Measurements from ENCODE around the gene CHAC1. TPM values are rescaled to one million over a fixed set of nuclear protein-coding genes. Genes with fewer than 3 reads are reported as not detected.

CHAC1 gene, protein sequence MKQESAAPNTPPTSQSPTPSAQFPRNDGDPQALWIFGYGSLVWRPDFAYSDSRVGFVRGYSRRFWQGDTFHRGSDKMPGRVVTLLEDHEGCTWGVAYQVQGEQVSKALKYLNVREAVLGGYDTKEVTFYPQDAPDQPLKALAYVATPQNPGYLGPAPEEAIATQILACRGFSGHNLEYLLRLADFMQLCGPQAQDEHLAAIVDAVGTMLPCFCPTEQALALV
- under 1 TPM in 1 of 3 donors, not detected in 2; 0.77 TPM for polyA plus RNA-seq

DNA sequence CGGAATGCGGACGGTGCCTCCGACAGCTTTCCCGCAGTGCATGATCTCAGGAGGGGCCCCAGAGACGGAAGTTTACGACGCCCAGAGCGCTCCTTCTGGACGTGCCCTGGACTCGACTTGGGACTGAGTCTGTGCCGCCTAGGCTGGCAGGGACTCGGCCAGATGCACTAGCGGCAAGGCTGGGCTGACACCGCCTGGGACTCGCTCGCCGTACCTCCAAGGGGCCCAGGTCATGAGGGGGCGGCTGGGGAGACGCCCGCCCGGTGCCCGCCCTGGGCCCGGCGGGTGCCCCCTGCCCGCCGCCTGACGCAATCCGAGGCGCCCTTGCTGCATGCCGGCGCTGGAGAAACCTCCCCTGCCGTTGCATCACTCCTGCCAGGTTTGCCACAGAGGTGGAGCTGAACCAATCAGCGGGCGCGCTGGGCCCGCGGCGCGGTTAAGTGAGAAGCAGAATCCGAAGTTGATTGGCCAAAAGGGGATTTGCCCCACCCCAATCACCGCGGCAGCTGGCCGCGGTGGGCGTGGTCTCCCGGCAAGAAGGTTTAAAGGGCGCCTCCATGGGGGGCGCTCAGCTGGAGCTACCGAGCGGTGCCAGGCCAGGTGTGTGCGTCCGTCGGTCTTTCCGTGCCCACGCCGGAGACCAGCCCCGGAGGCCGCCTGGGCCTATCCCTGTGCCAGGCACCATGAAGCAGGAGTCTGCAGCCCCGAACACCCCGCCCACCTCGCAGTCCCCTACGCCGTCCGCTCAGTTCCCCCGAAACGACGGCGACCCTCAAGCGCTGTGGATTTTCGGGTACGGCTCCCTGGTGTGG lies at the start of gene CHAC1:
Gene CHAC1 (plus strand): TSS at position 571 of the 812 bp plus-strand sequence. CDS start 113 bp downstream, at position 684.
- H3K27me3 Mint-ChIP-seq (ENCODE audit: low read depth in 3 of 3): peaks cover 6 to 9% (median 9%) of the 10 kb centered on the region in 3 donors
- H3K4me1 Mint-ChIP-seq: peaks cover 17 to 27% of the 10 kb centered on the region in 2 donors
- H3K4me3 Mint-ChIP-seq: peak within 1 kb of the TSS; percentile 88 to 93 (median 91)
- peak; percentile 89 to 93 (median 91) for DNase-seq
- H3K36me3 Mint-ChIP-seq: peaks cover 0 to 4% (median 0%) of the 10 kb centered on the region in 3 donors
- peak within 1 kb of the TSS in 5 of 6 donors; percentile 43 to 80 (median 77) for H3K27ac Mint-ChIP-seq
- H3K9me3 Mint-ChIP-seq: no peaks in the 10 kb centered on the region

DNA sequence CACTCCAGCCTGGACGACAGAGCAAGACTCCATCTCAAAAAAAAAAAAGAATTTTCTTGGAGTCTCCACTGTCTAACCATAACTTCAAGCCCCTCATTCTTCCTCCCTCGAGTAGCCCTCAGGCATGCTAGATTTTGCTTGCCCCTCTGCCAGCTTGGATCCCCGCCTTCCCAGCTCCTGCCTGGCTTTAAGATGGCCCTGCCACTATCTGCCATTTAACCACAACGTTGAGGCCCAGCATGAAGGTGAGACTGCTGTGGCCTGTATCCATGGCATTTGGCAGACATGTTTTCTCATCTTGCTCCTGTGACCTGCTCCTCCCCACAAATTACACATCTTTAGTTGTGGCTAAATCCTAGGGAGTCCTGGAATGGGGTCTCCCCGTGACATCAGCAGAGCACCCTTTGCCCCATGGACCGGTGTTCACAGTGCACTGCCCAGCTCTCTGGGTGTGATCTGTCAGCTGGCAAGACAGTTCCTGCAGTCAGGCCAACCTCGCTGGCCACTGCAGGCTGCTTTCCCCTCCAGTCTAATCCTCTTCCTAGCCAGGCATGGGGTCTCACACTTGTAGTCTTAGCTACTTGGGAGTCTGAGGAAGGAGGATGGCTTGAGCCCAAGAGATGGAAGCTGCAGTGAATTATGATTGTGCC lies 48.6 kb upstream of the CHAC1 start:
- no peaks in the 10 kb centered on the region for H3K9me3 Mint-ChIP-seq
- peaks cover 0 to 18% (median 5%) of the 10 kb centered on the region in 3 donors for H3K36me3 Mint-ChIP-seq
- no peak overlapping the region for H3K4me3 Mint-ChIP-seq
- no peak for DNase-seq
- H3K27me3 Mint-ChIP-seq (ENCODE audit: low read depth in 3 of 3): peaks cover 1 to 7% (median 6%) of the 10 kb centered on the region in 3 donors
- peak overlapping the region in 1 of 6 donors; percentile 53 for H3K27ac Mint-ChIP-seq
- H3K4me1 Mint-ChIP-seq: peaks cover 27 to 28% of the 10 kb centered on the region in 2 donors

DNA sequence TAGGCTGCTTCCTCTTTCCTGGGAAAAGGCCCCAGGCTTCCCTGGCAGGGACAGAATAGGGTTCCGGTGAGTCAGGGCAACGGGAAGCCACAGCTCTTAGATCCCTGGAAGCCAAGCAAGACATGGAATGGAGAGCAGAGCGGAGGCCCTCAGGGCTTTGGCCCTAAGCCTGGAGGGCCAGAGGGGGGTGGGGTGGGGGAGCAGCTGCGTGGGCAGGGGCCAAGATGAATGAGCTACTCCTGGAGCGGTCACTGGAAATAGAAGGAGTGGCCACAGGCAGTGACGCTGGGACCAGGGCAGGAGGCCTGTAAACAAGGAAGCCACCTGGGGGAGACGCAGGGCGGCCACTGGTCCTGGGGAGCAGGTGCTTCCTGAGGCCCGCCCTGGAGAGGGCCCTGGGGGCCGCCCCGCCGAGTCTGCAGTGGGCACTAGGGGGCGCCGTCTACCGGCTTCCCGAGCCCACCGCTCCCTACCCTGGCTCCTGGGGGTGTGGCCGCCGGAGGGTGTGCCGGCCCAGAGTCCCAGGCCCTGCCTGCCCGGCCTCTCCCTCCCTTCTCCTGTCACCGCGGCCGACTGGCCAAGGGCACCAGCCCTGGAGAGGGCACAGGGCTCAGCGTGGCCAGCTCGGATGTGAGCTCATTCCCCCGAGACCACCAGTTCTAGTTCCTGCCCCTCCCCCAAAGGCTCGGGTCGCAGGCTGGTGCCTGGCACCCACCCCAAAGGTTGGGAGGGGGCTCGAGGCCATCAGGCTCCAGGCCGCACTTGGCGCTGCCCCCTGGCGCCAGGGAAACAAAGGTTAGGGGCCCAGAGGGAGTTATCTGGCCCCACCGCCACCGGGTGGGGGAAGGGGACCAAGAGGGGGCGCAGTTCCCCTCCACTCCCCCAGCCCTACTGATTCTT lies 46.9 kb upstream of the CHAC1 start:
- H3K27me3 Mint-ChIP-seq (ENCODE audit: low read depth in 3 of 3): peaks cover 1 to 7% (median 6%) of the 10 kb centered on the region in 3 donors
- peak; percentile 58 to 61 (median 59) for DNase-seq
- H3K9me3 Mint-ChIP-seq: no peaks in the 10 kb centered on the region
- peak overlapping the region; percentile 76 to 85 (median 82) for H3K4me3 Mint-ChIP-seq
- peak overlapping the region in 3 of 6 donors; percentile 17 to 77 (median 48) for H3K27ac Mint-ChIP-seq
- peaks cover 21 to 23% of the 10 kb centered on the region in 2 donors for H3K4me1 Mint-ChIP-seq
- peaks cover 0 to 6% (median 5%) of the 10 kb centered on the region in 3 donors for H3K36me3 Mint-ChIP-seq

DNA sequence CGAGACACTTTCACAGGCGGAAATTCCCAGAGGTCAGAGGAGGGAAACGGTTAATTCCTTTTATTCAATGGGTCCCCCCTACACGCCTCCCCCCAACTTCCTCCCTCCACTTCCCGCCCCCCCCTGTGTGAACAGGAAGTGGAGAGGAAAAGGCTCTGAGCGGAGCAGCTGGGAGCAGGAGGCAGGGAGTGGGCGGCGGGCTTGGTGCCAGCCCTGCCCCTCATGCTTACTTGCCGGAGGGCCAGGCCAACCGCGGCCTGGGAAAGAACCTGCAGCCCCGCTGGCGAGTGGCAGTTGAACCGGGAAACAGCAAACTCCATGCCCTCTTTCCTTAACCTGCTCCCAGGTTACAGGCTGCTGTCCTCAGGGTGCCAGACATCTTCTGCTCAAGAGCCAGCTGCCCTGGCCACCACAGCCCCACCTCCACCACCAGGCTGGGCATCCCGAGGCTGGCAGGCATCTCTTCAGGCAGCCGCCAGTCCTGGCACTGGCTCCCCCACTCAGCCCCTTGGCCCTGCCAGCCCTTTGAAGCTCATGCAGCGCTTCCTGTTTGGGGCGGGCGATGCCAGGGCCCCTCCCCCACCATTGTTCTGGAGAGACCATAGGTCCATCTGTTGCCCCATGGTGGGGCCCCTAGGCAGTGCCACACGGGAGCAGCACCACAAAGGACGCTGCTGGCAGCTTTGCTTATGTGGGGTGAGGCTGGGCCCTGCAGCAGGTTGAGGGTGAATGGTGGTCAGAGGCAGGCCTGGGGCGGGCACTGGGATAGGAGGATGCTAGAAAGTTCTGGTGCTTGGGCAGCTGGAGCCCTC lies 46.1 kb upstream of the CHAC1 start:
- Mint-ChIP-seq H3K4me1 (peaks cover 21 to 23% of the 10 kb centered on the region in 2 donors), H3K27ac (peak overlapping the region; percentile 16 to 80 (median 76)), H3K36me3 (peaks cover 0 to 6% (median 5%) of the 10 kb centered on the region in 3 donors), H3K27me3 (ENCODE audit: low read depth in 3 of 3) (peaks cover 1 to 7% (median 6%) of the 10 kb centered on the region in 3 donors), H3K9me3 (no peaks in the 10 kb centered on the region), H3K4me3 (peak overlapping the region; percentile 76 to 85 (median 82))
- peak in 2 of 3 donors; percentile 42 to 61 for DNase-seq

DNA sequence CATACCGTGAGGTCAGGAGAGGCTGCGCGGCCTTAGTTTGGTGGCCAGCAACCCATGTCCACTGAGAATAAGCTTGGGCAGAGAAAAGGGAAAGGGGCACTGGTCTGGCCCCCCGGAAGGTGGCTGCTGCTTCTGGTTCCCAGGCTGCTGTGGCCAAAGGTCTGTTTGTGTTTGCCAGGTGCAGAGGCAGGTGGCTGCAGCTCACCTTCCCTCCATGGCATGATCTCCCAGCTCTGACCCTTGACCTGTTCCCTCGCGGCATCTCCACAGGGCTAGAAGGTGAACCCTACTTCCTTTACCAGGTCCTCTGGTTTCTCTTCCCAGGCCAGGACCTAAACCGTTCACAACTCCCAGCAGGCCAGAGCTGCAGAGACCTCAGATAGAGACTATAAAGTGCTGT lies 45.2 kb upstream of the CHAC1 start:
- Mint-ChIP-seq H3K27ac (peak overlapping the region in 3 of 6 donors; percentile 43 to 67 (median 51)), H3K4me3 (peak overlapping the region; percentile 10 to 83 (median 40)), H3K27me3 (ENCODE audit: low read depth in 3 of 3) (peaks cover 1 to 6% (median 4%) of the 10 kb centered on the region in 3 donors), H3K9me3 (no peaks in the 10 kb centered on the region), H3K36me3 (peaks cover 0 to 6% (median 5%) of the 10 kb centered on the region in 3 donors), H3K4me1 (peaks cover 16 to 21% of the 10 kb centered on the region in 2 donors)
- DNase-seq: no peak

DNA sequence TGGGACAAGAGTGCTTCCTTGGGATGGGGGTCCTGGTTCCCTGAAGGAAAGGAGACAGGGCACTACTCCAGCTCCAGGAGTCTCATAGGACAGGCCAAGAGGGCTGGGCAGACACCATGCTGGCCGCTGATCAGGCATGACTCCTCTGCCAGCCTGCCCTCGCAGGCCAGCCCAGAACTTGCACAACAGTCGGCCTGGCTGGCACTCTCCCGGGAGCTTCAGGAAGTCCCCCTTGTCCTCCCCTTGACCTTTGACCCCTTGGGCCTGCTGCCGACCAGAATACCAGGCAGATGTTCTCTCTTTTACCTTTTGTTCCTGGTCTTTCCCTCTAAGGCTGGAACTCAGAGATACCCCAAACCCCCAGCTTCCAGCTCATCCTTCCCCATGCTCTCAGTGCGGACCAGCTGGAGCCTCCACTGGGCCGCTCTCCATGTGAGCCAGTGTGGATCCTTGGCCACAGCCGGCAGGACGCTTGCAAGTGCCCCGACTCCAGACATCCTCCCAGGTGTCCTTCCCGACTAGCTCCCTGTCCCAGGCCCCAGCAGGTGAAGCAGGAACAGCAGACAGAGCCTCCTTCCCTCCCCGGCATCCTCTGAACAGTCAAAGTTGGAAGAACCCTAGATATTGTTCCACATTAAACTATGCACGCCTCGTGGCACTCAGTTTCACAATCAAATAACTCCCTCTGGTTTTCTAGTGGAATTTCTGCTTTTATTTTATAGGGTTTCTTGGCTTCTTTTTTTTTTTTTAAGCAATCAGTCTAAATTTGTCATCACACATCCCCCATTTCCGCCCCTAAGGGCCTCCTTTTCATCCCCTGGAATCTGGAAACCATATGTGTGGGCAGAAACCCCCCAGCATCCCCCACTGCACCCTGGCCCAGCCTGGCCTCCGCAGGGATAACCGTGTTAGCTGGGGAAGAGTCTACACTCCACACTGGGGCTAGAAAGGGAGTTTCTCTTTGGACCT lies 43.3 kb upstream of the CHAC1 start:
- H3K4me3 Mint-ChIP-seq: peak overlapping the region in 1 of 5 donors; percentile 2

DNA sequence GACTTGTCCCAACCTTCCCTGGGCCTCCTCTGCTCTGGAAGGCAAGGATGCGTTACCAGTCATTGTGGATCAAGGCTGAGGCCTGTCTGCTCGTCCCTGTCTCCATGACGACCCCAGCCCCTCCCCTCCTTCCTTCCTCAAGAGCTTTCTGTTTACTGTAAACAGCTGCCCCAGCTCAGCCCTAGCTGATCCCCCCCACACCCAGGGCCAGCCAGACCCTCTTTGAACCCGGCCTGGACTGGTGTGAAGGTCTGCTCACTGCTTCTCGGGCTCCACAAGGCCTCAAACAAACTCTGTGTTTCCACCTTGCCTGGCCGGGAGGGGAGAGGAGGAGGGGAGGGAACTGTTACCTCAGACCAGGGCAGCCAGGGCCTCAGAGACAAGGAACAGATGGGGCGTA lies 42.1 kb upstream of the CHAC1 start:
- Mint-ChIP-seq H3K36me3 (no peaks in the 10 kb centered on the region), H3K4me3 (no peak overlapping the region), H3K27ac (no peak overlapping the region), H3K4me1 (peaks cover 7 to 8% of the 10 kb centered on the region in 2 donors), H3K27me3 (ENCODE audit: low read depth in 3 of 3) (peaks cover 0 to 5% (median 3%) of the 10 kb centered on the region in 3 donors), H3K9me3 (no peaks in the 10 kb centered on the region)
- DNase-seq: no peak

More for the DNA sequence above, 43.3 kb upstream of the CHAC1 start:
- no peaks in the 10 kb centered on the region for H3K36me3 Mint-ChIP-seq
- no peaks in the 10 kb centered on the region for H3K9me3 Mint-ChIP-seq
- H3K27ac Mint-ChIP-seq: peak overlapping the region in 2 of 6 donors; percentile 17 to 62
- DNase-seq: no peak
- peaks cover 0 to 5% (median 3%) of the 10 kb centered on the region in 3 donors for H3K27me3 Mint-ChIP-seq (ENCODE audit: low read depth in 3 of 3)
- H3K4me1 Mint-ChIP-seq: peaks cover 7 to 10% of the 10 kb centered on the region in 2 donors

DNA sequence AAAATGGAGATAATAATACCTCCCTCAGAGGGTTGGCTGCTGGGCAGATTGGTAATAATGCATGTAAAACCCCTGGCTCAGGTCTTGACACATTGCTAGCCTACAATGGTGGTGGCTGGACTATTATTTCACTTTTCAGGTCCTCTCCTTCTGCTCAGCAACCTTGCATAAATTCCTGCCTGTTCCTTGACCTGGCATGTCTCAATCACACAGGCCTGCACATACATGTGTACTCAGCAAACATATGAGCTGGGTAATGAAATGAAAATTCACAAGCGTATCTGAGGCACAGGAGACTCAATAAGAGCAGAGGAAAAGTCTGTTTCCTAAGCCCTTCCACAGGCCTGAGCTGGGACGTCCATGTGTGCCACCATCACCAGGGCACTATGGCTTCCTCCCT lies 41.6 kb upstream of the CHAC1 start:
- Mint-ChIP-seq H3K4me1 (peaks cover 7 to 8% of the 10 kb centered on the region in 2 donors), H3K27ac (no peak overlapping the region), H3K27me3 (ENCODE audit: low read depth in 3 of 3) (peaks cover 0 to 5% (median 3%) of the 10 kb centered on the region in 3 donors), H3K9me3 (no peaks in the 10 kb centered on the region), H3K36me3 (no peaks in the 10 kb centered on the region), H3K4me3 (no peak overlapping the region)
- no peak for DNase-seq

DNA sequence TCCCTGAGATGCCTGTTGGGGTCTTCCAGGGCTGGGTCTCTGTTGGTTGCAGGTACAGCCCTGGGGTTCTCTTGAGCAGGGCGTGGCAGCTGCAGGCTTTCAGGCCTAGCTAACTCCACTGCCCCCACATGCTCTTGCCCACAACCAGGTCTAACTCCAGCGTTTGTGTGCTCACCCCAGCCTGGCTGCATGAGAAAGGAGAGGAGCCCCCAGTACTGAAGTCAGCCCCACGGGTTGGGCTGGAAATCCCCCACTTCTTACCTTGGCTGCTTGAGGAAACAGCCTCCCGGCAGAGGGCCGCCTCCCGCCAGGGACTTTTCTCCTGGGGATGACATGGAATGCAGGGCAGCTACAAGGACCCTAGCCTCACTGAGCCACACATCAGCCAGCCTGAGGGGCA lies 40.8 kb upstream of the CHAC1 start:
- Mint-ChIP-seq H3K4me1 (peaks cover 2 to 4% of the 10 kb centered on the region in 2 donors), H3K27ac (no peak overlapping the region), H3K4me3 (no peak overlapping the region), H3K36me3 (no peaks in the 10 kb centered on the region), H3K9me3 (no peaks in the 10 kb centered on the region), H3K27me3 (ENCODE audit: low read depth in 3 of 3) (peaks cover 0 to 3% (median 0%) of the 10 kb centered on the region in 3 donors)
- DNase-seq: no peak

DNA sequence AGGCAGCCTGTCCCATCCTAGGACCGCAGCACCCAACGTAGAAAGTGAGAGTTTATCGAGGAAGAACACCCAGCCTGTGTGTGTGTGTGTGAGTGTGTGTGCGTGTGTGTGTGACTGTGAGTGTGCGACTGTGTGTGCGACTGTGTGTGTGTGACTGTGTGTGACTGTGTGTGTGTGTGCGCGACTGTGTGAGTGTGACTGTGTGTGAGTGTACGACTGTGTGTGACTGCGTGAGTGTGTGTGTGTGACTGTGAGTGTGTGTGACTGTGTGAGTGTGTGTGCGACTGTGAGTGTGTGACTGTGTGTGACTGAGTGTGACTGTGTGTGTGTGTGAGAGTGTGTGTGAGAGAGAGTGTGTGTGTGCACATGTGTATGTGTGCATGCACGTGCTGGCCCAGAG lies 39.3 kb upstream of the CHAC1 start:
- Mint-ChIP-seq H3K4me1 (no peaks in the 10 kb centered on the region), H3K9me3 (no peaks in the 10 kb centered on the region), H3K27ac (peak overlapping the region in 1 of 6 donors; percentile 58), H3K4me3 (no peak overlapping the region), H3K36me3 (no peaks in the 10 kb centered on the region), H3K27me3 (ENCODE audit: low read depth in 3 of 3) (peaks cover 0 to 1% (median 0%) of the 10 kb centered on the region in 3 donors)
- DNase-seq: no peak

DNA sequence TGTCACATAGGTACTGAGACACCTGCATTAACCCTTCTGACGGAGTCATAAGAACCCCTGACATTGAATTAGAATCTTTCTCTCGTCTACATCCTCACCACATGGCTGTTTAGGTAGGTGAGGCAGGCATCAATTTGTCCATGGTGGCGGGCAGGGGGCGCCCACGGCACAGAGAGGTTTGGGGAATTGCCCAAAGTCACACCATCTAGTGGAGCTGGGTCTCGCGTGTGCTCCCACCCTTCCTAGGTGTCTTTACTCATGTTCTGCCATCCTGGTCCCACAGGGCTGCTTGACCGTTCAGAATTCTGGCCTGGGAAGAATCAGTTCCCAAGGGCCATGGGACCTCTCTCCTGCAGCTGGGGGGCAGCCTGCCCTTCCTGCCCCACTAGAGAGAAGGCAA lies 38.8 kb upstream of the CHAC1 start:
- Mint-ChIP-seq H3K36me3 (no peaks in the 10 kb centered on the region), H3K27me3 (ENCODE audit: low read depth in 3 of 3) (peaks cover 0 to 1% (median 0%) of the 10 kb centered on the region in 3 donors), H3K4me1 (no peaks in the 10 kb centered on the region), H3K4me3 (no peak overlapping the region), H3K27ac (no peak overlapping the region), H3K9me3 (no peaks in the 10 kb centered on the region)
- DNase-seq: no peak
